ENCODE measurements around the gene LANCL1. TPM values are rescaled to one million over a fixed set of nuclear protein-coding genes. Genes with fewer than 3 reads are reported as not detected.

LANCL1 gene
- total RNA-seq, 1 donor from 2014 or later: 29.5 TPM

- TF ChIP-seq CTCF (IDR thresholded peaks at IDR 0.05; ENCODE audit: insufficient read depth, low read length, poor library complexity, severe bottlenecking): no peak
- DNase-seq (ENCODE audit: low read depth): no peak
- Histone ChIP-seq H3K4me3 (ENCODE audit: low read depth, low read length) (no peak overlapping the region), H3K36me3 (ENCODE audit: control insufficient read depth, insufficient read depth, low read length) (no peaks in the 10 kb centered on the region), H3K27me3 (ENCODE audit: control insufficient read depth, insufficient read depth, low read length) (no peaks in the 10 kb centered on the region)
Observed at GRCh38 chr2:210387074-210387473, 89.5 kb downstream of the LANCL1 start.

Other genes starting within 250 kb of the LANCL1 start
- gene MYL1, start 161.6 kb downstream of the LANCL1 start, total RNA-seq: not detected in 2 replicates
- gene CPS1, start 79.8 kb upstream of the LANCL1 start, total RNA-seq: 1.2 and 3.8 TPM in 2 replicates

All from kidney epithelial cell (primary cell).